AG09319 (cell line): ENCODE measurements around the gene KIAA1328.

Source experiments
- DNase-seq: peaks from one replicate; pipeline ENCODE4 v3.0.0-alpha.2; 2010; ENCODE audit warnings: low read depth; ENCODE audit errors: extremely low read depth
- CTCF ChIP-seq: IDR thresholded peaks from 2 replicates; pipeline ENCODE4 v1.5.1; 2011; ENCODE audit warnings: low read depth, mild to moderate bottlenecking, inconsistent platforms, low read length, moderate library complexity

Gene KIAA1328

GRCh38 chr18:37042381-37042780 lies 213.5 kb downstream of the KIAA1328 start:
- no peak for TF ChIP-seq CTCF
- no peak for DNase-seq

GRCh38 chr18:37055137-37055802 lies 226.3 kb downstream of the KIAA1328 start:
- DNase-seq: no peak
- TF ChIP-seq CTCF: no peak

GRCh38 chr18:37064187-37064586 lies 235.3 kb downstream of the KIAA1328 start:
- TF ChIP-seq CTCF: no peak
- DNase-seq: no peak

- no peak for DNase-seq
- TF ChIP-seq CTCF: no peak
These were observed 236.3 kb downstream of the KIAA1328 start for GRCh38 chr18:37065254-37065653.

- DNase-seq: no peak
- no peak for TF ChIP-seq CTCF
These were observed 256.0 kb downstream of the KIAA1328 start for GRCh38 chr18:37084912-37085311.

GRCh38 chr18:37085362-37085761 lies 256.4 kb downstream of the KIAA1328 start:
- DNase-seq: no peak
- TF ChIP-seq CTCF: no peak

GRCh38 chr18:37107748-37108522 lies 279.0 kb downstream of the KIAA1328 start:
- DNase-seq: no peak
- no peak for TF ChIP-seq CTCF
